Right lobe of liver (tissue), 4 donors: ENCODE results near the gene RAI1.

Source experiments
- CTCF ChIP-seq, 4 donors: fragments of 200-600 bp in 3 of 4; fragments of 450-650 bp in 1 of 4; IDR thresholded peaks; one replicate each; pipeline versions ENCODE4 v1.5.1 to v1.8.0; 2016 to 2022; ENCODE audit warnings: antibody characterized with exemption in 4 of 4, mild to moderate bottlenecking in 2 of 4
- POLR2A ChIP-seq: fragments of 450-650 bp; IDR thresholded peaks from one replicate; pipeline ENCODE4 v1.6.1; 2017; ENCODE audit warnings: antibody characterized with exemption, mild to moderate bottlenecking
- donor health status: DM: no; HTN: no; CAD: no.
- donor health status: DM: no; HTN: no; CAD: no.
- donor health status: DM: no; HTN: yes; CAD: no.

GRCh38 chr17:17787568-17787967, 106.3 kb downstream of the RAI1 start:
- TF ChIP-seq CTCF (IDR thresholded peaks at IDR 0.05) (no peak), POLR2A (no peak)
